HG02588 (cell line): ENCODE measurements around the gene HMG20A.
"Not testable (repeated sequence)": the region's sequence is repeated elsewhere in the genome, so short reads cannot be mapped to it uniquely, and the experiment has no call there.

Source experiments
- ATAC-seq: cut with Tn5 transposase; IDR thresholded peaks from one replicate; pipeline ENCODE4 v1.9.1; 2021; ENCODE audit warnings: mild to moderate bottlenecking, moderate library complexity; ENCODE audit not compliant: unreplicated experiment

HMG20A gene

GRCh38 chr15:77406173-77406759 is 14.4 kb upstream of the HMG20A start:
- ATAC-seq, result not testable (repeated sequence)

GRCh38 chr15:77406846-77407245 is 13.8 kb upstream of the HMG20A start:
- ATAC-seq, result no peak

GRCh38 chr15:77409259-77410156 is 11.2 kb upstream of the HMG20A start:
- ATAC-seq, result peak; percentile 57

GRCh38 chr15:77410157-77410500 is 10.6 kb upstream of the HMG20A start:
- ATAC-seq, result not testable (repeated sequence)

- ATAC-seq, result no peak
Measured at GRCh38 chr15:77410701-77411618, 9.7 kb upstream of the HMG20A start.

GRCh38 chr15:77411619-77411976 is 9.1 kb upstream of the HMG20A start:
- no peak for ATAC-seq

GRCh38 chr15:77412972-77413698 is 7.6 kb upstream of the HMG20A start:
- ATAC-seq, result no peak

GRCh38 chr15:77413699-77414349 is 6.9 kb upstream of the HMG20A start:
- ATAC-seq, result no peak

GRCh38 chr15:77414789-77415442 is 5.8 kb upstream of the HMG20A start:
- no peak for ATAC-seq

- ATAC-seq, result no peak
Measured at GRCh38 chr15:77415450-77416147, 5.1 kb upstream of the HMG20A start.

GRCh38 chr15:77416148-77416455 is 4.6 kb upstream of the HMG20A start:
- ATAC-seq, result no peak

- no peak for ATAC-seq
Measured at GRCh38 chr15:77416954-77417353, 3.7 kb upstream of the HMG20A start.

- no peak for ATAC-seq
Measured at GRCh38 chr15:77417602-77418001, 3.1 kb upstream of the HMG20A start.

GRCh38 chr15:77418391-77418965 is 2.2 kb upstream of the HMG20A start:
- no peak for ATAC-seq

- peak; percentile 34 for ATAC-seq
Measured at GRCh38 chr15:77418966-77419835, 1.5 kb upstream of the HMG20A start.

- ATAC-seq, result peak; percentile 92
Measured at GRCh38 chr15:77419836-77420609, 665 bp upstream of the HMG20A start, which contains the start of gene PEAK1. TSS of gene PEAK1 (minus strand) at chr15:77420104. CDS start at chr15:77181926, 238,178 bp downstream.

- ATAC-seq, result no peak
Measured at GRCh38 chr15:77421370-77421700, 647 bp downstream of the HMG20A start.
